Right cardiac atrium (tissue), 5 donors: Measurements from ENCODE around the gene GRM8. TPM values are rescaled to one million over a fixed set of nuclear protein-coding genes. Genes with fewer than 3 reads are reported as not detected.

Experiments
- microRNA-seq, 2 donors: library from miRNA; unstranded; fragments of <30 nt; microRNA quantifications; one replicate each; pipeline ENCODE4 v1.2.0, GENCODE V29; 2020 to 2021
- polyA plus RNA-seq: library from polyadenylated mRNA; stranded (reverse); fragments of 200-250 nt; gene quantifications from one replicate; pipeline ENCODE4 v1.2.3, GENCODE V29; 2013
- total RNA-seq, 4 donors: library from RNA; stranded (reverse); fragmentation: NEBNext Ultra II Directional; extraction: Animal tissue kit (Norgen Biotek cat#: 25700); gene quantifications; one replicate each; pipeline ENCODE4 v1.2.1, GENCODE V29; 2021
- donor health status: healthy with polysubstance abuse.
- donor health status: DM: no; HTN: yes; CAD: no.
- donor health status: DM: no; HTN: no; CAD: no.
- donor health status: DM: no; HTN: yes; CAD: no; lungs with severe emphysema.
- donor health status: DM: yes; HTN: yes; CAD: no.

The GRM8 gene
- total and polyA plus RNA-seq, 5 donors = 0.09 TPM; not detected in 4

Small RNA genes lying within 50 kb of the gene (microRNA-seq; reads per million reads assigned to microRNA genes)
- gene MIR592 = 0 reads per million in 2 donors

Other genes starting within 250 kb of the GRM8 start
- gene ZNF800, start 139.8 kb upstream of the GRM8 start, total RNA-seq = 10 to 100 TPM; 24.3 to 29.3 (median 26.8) TPM
- 5.9 TPM for gene ZNF800, start 139.8 kb upstream of the GRM8 start, polyA plus RNA-seq